Esophagus squamous epithelium (tissue), 5 donors: Measurements from ENCODE around the gene UBE3B. TPM values are rescaled to one million over a fixed set of nuclear protein-coding genes. Genes with fewer than 3 reads are reported as not detected.
A peak's percentile ranks its signal among the peaks of the same experiment; 100 is the strongest.

ENCODE experiments used
- DNase-seq: peaks from one replicate; lab custom pipeline; 2025; lab: John Stamatoyannopoulos, UW
- H3K27ac ChIP-seq, 4 donors: fragments of 200-600 bp; sonication (generic); one replicate each; pipeline ENCODE4 v1.5.1; 2016 to 2019; ENCODE audit warnings: mild to moderate bottlenecking in 1 of 4
- H3K27me3 ChIP-seq, 4 donors: fragments of 200-600 bp; sonication (generic); 1 replicate in 3 of 4; 2 replicates in 1 of 4; pipeline versions ENCODE4 v1.5.1 to v1.6.0; 2017 to 2021; ENCODE audit warnings: antibody characterized with exemption in 1 of 4
- H3K36me3 ChIP-seq, 3 donors: fragments of 200-600 bp; sonication (generic); one replicate each; pipeline ENCODE4 v1.5.1; 2016 to 2019
- H3K4me1 ChIP-seq, 3 donors: fragments of 200-600 bp; sonication (generic); one replicate each; pipeline ENCODE4 v1.5.1; 2017 to 2019
- H3K4me3 ChIP-seq, 4 donors: fragments of 200-600 bp; sonication (generic); 1 replicate in 3 of 4; 2 replicates in 1 of 4; pipeline ENCODE4 v1.5.1; 2016 to 2019; ENCODE audit warnings: mild to moderate bottlenecking in 2 of 4, moderate library complexity in 1 of 4
- H3K9me3 ChIP-seq, 3 donors: fragments of 200-600 bp; sonication (generic); one replicate each; pipeline ENCODE4 v1.5.1; 2016 to 2019
- POLR2A ChIP-seq, 4 donors: fragments of 450-650 bp; IDR thresholded peaks; one replicate each; pipeline ENCODE4 v1.6.1; 2017; ENCODE audit warnings: antibody characterized with exemption in 4 of 4, mild to moderate bottlenecking in 4 of 4, moderate library complexity in 3 of 4
- WGBS, 2 donors: methylation state at CpG; one replicate each; pipeline ENCODE4 v1.1.5; 2018; 5-methylcytosine and 5-hydroxymethylcytosine counted together
- intact Hi-C: fragments of 100-400 bp; cut with DNase I; formaldehyde crosslinking; loops from one replicate; pipeline ENCODE4 v1.15.0; 2022
- total RNA-seq, 4 donors: library from RNA; depleted of rRNA; stranded (reverse); fragments of >200 nt; gene quantifications; one replicate each; pipeline ENCODE4 v1.1.0, GENCODE V29; 2016
- TF ChIP-seq, protein P1 (sequence below), 6 experiments: fragments of 450-650 bp in 4 of 6; fragments of 200-600 bp in 2 of 6; sonication (generic) in 2 of 6; IDR thresholded peaks; one replicate each; pipeline ENCODE4 v1.5.1; 2016 to 2019; ENCODE audit warnings: antibody characterized with exemption in 6 of 6, mild to moderate bottlenecking in 4 of 6, moderate library complexity in 4 of 6
- donor health status: DM: yes; HTN: yes; CAD: no.

Gene UBE3B
- total RNA-seq, 4 donors from 2014 or later, result 31.7 to 48.7 (median 37.6) TPM

DNA sequence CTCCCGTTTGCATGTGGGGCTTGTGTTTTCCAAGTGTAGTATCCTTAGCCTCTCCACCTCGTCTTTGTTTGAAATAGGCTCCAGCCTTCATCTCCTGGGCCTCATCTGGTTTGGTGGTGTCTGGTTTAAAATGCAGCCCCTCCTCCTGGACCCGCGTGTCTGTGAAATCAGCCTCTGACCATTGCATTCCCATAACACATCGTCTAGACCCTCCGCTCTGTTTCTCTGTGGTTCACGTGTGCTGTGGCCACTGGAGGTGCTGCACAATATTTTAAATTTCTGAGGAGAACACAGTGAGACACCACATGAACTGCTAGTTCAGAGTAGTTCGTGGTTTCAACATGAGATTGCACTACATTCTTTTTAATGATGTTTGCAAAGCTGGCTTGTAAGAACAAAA, 35.6 kb downstream of the UBE3B start:
- H3K27me3 ChIP-seq, result no peaks in the 10 kb centered on the region
- peaks cover 0 to 1% (median under 1%) of the 10 kb centered on the region in 3 donors for H3K4me1 ChIP-seq
- peaks cover 14 to 100% (median 43%) of the 10 kb centered on the region in 3 donors for H3K36me3 ChIP-seq
- WGBS, 2 donors, result 83 to 93% methylated on average over 8 of the region's 8 CpGs
- no peak overlapping the region for H3K4me3 ChIP-seq
- TF ChIP-seq, protein P1, sequence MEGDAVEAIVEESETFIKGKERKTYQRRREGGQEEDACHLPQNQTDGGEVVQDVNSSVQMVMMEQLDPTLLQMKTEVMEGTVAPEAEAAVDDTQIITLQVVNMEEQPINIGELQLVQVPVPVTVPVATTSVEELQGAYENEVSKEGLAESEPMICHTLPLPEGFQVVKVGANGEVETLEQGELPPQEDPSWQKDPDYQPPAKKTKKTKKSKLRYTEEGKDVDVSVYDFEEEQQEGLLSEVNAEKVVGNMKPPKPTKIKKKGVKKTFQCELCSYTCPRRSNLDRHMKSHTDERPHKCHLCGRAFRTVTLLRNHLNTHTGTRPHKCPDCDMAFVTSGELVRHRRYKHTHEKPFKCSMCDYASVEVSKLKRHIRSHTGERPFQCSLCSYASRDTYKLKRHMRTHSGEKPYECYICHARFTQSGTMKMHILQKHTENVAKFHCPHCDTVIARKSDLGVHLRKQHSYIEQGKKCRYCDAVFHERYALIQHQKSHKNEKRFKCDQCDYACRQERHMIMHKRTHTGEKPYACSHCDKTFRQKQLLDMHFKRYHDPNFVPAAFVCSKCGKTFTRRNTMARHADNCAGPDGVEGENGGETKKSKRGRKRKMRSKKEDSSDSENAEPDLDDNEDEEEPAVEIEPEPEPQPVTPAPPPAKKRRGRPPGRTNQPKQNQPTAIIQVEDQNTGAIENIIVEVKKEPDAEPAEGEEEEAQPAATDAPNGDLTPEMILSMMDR (IDR thresholded peaks at IDR 0.05), result no peak
- no peak for TF ChIP-seq POLR2A (IDR thresholded peaks at IDR 0.05)
- H3K9me3 ChIP-seq, result no peaks in the 10 kb centered on the region
- intact Hi-C loops, result no loop called here
- no peak overlapping the region for H3K27ac ChIP-seq
- no peak for DNase-seq

DNA sequence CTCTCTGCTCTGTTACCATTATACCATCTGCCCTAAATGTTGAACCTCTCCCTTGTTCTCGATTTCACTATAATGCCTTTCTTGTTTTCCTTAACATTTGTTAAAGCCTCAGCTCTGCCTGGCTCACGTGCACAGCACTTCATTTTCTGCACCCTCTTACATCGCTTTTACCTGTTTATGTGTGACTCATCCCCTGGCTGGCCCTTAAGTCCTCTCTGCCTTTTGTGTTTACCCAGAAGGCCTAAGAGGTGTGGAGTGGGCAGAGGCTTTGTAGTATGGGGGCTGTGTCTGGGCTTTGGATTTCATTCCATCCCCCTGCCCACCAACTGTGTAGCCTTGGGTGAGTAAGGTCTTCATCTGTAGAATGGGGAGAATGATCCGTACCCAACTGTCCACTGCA, 36.5 kb downstream of the UBE3B start:
- 78 to 86% methylated on average over 4 of the region's 4 CpGs for WGBS, 2 donors
- H3K27me3 ChIP-seq, result no peaks in the 10 kb centered on the region
- H3K4me1 ChIP-seq, result peaks cover 0 to 11% (median 8%) of the 10 kb centered on the region in 3 donors
- no peak for DNase-seq
- intact Hi-C loops, result no loop called here
- H3K27ac ChIP-seq, result no peak overlapping the region
- peaks cover 14 to 100% (median 44%) of the 10 kb centered on the region in 3 donors for H3K36me3 ChIP-seq
- H3K9me3 ChIP-seq, result no peaks in the 10 kb centered on the region
- H3K4me3 ChIP-seq, result no peak overlapping the region
- no peak for TF ChIP-seq POLR2A (IDR thresholded peaks at IDR 0.05)
- TF ChIP-seq, protein P1 (IDR thresholded peaks at IDR 0.05), result no peak

DNA sequence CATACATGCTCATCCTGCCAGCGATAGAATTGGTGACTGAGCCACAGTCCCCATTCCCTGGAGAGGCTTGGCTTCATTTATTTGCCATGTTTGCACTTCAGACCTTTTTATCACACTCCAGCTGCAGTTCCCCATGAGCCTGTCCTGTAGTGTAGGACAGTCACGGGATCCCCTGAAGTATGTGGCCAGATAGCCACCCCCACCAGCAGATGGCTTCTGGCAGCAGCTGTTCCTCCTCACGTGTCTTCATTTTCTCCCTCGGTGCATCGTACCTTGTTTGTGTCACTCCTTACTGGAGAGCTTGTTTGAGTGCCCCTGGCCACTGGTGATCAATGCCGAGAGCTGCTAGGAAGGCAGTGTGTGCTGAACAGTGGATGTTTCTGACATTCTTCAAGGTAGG, 40.2 kb downstream of the UBE3B start:
- H3K27me3 ChIP-seq, result no peaks in the 10 kb centered on the region
- peaks cover 0 to 20% (median 12%) of the 10 kb centered on the region in 3 donors for H3K4me1 ChIP-seq
- WGBS, 2 donors, result 87 to 88% methylated on average over 6 of the region's 6 CpGs
- peak overlapping the region in 1 of 4 donors; percentile 73 for H3K27ac ChIP-seq
- H3K36me3 ChIP-seq, result peaks cover 9 to 100% (median 29%) of the 10 kb centered on the region in 3 donors
- intact Hi-C loops, result no loop called here
- no peaks in the 10 kb centered on the region for H3K9me3 ChIP-seq
- H3K4me3 ChIP-seq, result no peak overlapping the region
- TF ChIP-seq, protein P1 (IDR thresholded peaks at IDR 0.05), result no peak
- no peak for TF ChIP-seq POLR2A (IDR thresholded peaks at IDR 0.05)
- DNase-seq, result no peak

DNA sequence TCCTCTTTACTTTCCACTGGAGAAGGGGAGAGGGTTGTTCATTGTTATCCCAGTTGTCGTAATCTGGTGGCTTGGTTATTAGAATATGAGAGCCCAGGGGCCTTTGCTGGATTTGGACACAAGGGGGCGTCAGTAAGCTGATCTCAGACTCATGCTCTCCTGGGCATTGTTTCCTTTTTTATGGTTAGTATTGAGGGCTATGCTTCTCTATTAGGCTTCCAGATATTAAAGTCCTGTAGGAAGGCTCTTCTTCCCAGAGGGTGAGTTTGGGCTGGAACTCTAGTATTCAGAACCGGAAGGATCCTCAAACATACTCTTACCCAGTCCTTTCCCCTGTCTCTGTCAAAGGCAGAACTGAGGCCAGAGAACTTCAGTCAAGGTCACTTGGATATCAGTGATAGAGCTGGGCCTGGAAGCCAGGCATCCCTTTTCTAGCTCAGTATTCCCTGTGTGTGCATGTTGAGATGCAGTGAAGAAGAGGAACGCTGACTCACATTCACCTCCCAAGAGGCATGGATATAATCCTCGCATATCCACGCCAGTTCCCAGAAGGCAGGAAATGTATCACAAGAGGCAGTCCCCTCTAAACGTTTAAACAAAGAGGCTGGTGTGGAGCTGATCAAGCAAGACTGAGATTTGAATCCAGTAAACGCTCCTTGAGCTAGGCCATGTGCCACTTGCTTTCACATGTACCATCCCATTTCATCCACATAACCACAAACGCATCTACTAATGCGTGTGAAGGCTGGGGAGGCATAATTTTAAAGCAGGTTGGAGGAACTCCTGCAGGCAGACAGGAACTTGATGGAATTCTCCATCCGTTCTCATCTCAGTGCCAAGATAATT, 41.6 kb downstream of the UBE3B start:
- intact Hi-C loops, result no loop called here
- Histone ChIP-seq H3K27ac (peak overlapping the region in 3 of 4 donors; percentile 35 to 73 (median 58)), H3K4me1 (peaks cover 0 to 20% (median 12%) of the 10 kb centered on the region in 3 donors), H3K9me3 (no peaks in the 10 kb centered on the region), H3K4me3 (no peak overlapping the region), H3K27me3 (no peaks in the 10 kb centered on the region), H3K36me3 (peaks cover 6 to 100% (median 39%) of the 10 kb centered on the region in 3 donors)
- TF ChIP-seq, protein P1 (IDR thresholded peaks at IDR 0.05), result peak; percentile 30 to 80 (median 69)
- no peak for TF ChIP-seq POLR2A (IDR thresholded peaks at IDR 0.05)
- 64% methylated on average over 8 to 10 of the region's 11 CpGs for WGBS, 2 donors
- no peak for DNase-seq

DNA sequence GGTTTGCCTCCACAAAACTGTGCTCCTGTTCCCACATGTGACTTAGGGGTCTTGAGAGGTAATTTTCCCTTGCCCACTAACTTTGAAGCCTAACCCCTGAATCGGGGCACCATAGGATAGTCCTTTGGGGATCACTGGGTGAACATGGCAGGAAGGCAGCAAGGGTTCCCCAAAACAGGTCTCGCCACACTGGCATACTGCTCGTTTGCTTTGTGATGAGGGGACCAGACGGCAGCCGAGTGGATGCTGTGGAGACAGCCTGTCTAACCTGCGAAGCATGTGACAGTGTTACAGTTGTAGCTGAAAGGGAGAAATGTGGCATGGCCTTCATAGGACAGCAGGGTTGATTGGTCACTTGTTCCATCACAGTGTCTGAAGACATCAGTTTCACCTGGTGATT, 42.4 kb downstream of the UBE3B start:
- 86 to 92% methylated on average over 5 to 6 of the region's 6 CpGs for WGBS, 2 donors
- H3K9me3 ChIP-seq, result no peaks in the 10 kb centered on the region
- H3K27ac ChIP-seq, result peak overlapping the region in 3 of 4 donors; percentile 35 to 73 (median 58)
- TF ChIP-seq POLR2A (IDR thresholded peaks at IDR 0.05), result no peak
- TF ChIP-seq, protein P1 (IDR thresholded peaks at IDR 0.05), result no peak
- DNase-seq, result no peak
- H3K4me1 ChIP-seq, result peaks cover 0 to 20% (median 12%) of the 10 kb centered on the region in 3 donors
- peaks cover under 1 to 100% (median 45%) of the 10 kb centered on the region in 3 donors for H3K36me3 ChIP-seq
- intact Hi-C loops, result loop anchor here (5.0 kb wide), 1 partner anchor 253 kb away; no protein-coding TSS in a partner anchor
- no peaks in the 10 kb centered on the region for H3K27me3 ChIP-seq
- H3K4me3 ChIP-seq, result no peak overlapping the region
